Hematopoietic multipotent progenitor cell treated with erythropoietin and hydrocortisone succinate and interleukin-3 and kit ligand, for 6 days (in vitro differentiated cells): ENCODE results near the gene TEAD2.
"Not testable (repeated sequence)": the region's sequence is repeated elsewhere in the genome, so short reads cannot be mapped to it uniquely, and the experiment has no call there.

Experiments used
- DNase-seq: peaks from one replicate; pipeline ENCODE4 v3.0.0-alpha.2; 2015

TEAD2 gene

DNA sequence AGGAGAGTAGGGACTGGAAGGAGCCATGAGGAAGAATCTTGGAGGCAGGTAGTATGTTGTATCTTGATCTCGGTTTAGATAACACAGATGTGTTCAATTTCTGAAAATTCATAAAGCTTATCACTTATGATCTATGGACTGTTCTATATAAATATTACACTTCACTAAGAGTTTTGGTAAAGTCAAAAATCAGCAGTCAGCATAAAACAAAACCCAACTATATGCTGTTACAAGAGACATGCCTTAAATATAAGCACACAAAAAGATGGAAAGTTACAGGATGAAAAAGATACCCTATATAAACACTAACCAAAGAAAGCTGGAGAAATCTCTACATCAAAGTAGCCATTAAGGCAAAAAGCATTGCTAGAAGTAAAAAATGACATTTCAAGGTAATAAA is 21.4 kb upstream of the TEAD2 start:
- DNase-seq, result no peak

DNA sequence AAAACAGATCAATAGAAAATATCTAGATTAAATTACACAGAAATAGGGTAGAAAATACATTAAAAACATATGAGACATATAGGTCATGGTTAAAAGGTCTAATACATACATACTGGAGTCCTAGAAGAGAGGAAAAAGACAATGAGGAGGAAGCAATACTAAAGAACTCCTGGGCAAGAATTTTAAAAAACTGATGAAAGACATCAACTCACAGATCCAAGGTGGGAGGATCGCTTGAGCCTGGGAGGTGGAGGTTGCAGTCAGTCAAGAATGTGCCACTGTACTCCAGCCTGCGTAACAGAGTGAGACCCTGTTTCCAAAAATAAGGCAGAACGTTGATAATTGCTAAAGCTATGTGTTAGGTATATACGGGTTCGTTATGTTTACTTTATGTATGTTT is 20.4 kb upstream of the TEAD2 start:
- no peak for DNase-seq

DNA sequence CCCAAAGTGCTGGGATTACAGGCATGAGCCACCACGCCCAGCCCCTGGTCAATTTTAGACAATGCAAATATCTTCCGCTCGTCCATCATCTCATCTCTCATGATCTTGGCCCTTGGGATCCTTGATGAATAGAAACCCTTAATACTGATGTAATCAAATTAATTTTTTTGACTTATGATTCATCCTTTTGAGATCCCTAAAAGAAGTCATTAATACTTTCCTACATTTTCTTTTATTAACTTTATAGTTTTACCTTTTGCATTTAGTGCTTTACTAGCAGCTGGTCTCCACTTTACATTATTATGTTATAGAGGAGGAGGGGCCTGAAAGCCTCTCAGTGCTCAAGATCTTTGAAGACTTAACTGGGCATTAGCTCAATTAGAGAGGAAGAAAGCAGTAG is 18.2 kb upstream of the TEAD2 start:
- no peak for DNase-seq

DNA sequence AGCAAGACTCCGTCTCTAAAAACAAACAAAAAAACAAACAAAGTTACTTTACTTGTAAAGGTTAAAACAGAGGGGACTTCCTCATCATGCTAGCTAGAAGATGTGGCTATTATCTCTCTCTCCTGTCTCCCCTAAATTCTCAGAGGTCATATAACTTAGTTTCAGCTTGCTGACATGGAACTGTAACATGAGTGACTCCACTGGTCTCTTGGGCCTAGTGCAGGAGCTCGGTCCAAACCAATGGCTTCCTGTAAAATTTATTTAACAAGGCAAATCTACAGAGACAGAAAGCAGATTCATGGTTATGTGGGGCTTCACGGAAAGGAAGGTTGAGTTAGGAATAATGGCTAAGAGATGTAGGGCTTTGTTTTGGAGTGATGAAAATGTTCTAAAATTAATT is 16.3 kb upstream of the TEAD2 start:
- no peak for DNase-seq

DNA sequence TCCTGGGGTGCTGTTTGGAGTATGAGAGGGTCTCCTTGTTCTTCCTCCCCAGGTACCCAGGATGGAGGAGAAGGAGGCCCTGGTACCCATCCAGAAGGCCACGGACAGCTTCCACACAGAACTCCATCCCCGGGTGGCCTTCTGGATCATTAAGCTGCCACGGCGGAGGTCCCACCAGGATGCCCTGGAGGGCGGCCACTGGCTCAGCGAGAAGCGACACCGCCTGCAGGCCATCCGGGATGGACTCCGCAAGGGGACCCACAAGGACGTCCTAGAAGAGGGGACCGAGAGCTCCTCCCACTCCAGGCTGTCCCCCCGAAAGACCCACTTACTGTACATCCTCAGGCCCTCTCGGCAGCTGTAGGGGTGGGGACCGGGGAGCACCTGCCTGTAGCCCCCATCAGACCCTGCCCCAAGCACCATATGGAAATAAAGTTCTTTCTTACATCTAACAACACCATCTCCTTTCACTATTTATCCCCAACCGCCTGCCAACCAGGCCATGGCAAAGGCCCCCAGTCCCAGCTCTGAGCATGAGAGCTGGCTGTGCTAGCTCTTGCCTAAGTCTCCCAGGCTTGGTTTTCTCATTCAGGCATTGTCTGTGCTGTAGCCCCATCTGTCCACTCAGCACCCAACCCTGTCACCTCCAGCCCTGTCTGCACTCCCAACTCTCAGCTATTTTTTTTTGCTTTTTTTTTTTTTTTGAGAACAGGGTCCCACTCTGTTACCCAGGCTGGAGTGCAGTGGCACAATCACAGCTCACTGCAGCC is 12.6 kb upstream of the TEAD2 start:
- no peak for DNase-seq

DNA sequence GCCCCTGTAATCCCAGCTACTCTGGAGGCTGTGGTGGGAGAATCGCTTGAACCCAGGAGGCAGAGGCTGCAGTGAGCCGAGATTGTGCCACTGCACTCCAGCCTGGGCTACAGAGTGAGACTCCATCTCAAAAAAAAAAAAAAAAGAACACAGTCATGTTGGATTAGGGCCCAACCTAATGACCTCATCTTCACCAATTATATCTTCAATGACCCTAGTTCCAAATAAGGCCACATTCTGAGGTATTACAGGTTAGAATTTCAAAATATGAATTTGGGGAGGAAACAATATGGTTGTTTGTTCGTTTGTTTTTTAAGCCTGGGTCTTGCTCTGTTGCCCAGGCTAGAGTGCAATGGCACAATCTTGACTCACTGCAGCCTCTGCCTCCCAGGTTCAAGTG is 11.0 kb upstream of the TEAD2 start:
- not testable (repeated sequence) for DNase-seq

DNA sequence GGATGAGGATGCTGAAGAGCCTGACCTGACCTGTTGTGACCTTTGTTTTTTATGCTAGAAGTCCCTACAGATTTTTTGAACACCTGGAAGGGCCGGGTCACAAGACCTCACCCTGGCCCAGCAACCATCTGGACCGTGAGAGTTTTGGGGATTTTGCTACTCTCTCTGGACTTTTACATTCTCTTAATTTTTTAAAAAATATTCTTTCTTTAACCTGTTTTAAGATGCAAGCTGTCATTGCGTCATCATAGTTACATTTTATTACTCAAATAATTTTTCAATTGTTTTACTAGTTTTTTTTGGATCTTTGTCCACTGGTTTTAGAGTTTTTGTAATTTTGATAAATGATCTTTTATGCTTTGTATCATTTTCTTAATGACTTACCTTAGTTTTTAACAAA is 9.0 kb upstream of the TEAD2 start:
- no peak for DNase-seq

DNA sequence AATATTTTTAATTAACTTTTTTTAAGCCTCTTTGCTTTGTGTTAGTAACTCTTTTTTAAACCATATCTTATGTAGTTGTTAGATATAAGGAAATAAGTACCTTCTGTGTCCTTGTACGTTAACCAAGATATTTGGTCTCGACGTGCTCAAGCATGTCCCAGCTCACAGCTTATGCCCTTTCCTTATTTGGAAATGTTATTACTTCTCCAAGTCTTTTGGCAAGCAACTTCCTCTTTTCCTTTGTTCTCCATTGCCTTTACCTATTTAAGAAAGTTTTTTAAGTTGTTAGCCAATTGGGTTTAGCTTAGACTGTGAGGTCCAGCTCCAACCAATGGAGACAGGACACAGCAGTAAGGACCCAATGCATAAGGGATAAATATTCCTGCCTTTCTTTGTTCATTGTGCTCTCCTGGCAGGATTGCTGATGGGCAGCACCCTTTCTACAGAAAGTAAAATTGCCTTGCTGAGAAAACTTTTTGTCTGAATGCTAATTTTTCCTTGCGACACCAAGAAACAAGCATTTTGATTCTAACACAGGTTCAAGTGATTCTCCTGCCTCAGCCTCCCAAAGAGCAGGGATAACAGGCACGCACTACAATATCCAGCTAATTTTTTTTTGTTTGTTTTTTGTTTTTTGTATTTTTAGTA is 6.6 kb upstream of the TEAD2 start:
- no peak for DNase-seq

DNA sequence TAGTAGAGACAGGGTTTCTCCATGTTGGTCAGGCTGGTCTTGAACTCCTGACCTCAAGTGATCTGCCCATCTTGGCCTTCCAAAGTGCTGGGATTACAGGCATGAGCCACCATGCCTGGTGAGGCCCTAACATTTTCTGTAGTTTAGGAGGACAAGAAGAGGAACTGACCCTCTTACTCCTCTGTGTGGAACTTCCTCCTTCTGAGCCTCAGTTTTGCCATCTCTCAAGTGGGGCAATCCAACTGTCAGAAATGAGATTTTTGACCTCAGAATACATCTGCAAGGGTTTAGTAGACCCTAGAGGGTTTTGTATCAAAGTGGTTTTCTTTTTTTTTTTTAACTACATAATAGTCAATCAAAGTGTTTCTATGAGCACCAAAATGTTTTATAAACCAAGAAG is 3.9 kb upstream of the TEAD2 start:
- no peak for DNase-seq

DNA sequence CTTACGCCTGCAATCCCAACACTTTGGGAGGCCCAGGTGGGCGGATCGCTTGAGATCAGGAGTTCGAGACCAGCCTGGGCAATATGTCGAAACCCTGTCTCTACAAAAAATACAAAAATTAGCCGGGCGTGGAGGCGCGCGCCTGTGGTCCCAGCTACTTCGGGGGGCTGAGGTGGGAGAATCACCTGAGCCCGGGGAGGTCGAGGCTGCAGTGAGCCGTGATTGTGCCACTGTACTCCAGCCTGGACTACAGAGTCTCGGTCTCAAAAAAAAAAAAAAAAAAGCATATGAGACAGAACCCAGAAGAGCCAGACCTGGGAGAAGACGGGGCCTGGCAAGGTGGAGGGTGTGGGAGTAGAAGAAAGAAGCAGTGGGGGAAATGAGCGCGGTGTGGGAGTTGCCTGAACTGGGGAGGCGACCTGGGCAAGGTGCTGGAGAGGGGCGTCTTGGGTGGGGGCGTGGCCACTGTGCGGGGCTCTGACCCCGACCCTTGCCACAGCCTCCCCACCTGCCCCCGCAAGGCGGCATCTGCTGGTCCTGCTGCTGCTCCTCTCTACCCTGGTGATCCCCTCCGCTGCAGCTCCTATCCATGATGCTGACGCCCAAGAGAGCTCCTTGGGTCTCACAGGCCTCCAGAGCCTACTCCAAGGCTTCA is 2.0 kb upstream of the TEAD2 start:
- DNase-seq, result no peak

DNA sequence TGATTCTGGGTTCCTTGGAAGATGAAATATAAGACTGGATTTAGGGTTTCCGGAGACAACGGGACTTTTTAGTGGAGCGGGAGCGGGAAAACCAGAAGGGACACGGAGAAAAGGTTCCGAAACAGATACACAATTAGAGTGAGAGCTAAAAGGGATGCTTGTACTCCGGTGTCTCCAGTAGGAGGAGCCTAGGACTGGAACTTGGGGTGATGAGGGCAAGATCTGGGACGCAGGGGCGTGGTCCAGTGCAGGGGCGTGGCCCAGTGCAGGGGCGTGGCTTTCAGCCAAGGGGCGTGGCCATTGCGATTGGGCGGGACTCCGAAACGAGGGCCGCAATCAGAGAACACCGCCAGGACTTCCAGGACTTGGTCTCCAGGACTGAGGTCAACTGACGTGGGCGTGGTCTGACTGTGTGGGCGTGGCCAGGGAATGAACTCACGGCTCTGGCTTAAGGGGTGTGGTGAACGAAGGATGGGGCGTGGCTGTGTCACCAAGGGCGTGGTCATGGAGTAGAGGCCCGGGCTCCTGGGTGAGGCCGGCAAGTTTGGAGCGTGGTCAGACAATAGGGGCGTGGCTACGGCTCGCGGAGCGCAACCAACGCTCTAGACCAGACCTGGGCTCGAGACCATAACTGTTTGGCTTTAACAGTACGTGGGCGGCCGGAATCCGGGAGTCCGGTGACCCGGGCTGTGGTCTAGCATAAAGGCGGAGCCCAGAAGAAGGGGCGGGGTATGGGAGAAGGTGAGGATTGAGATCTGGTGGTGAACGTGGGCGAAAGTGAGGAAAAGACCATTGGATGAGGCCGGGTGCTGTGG is 1.3 kb upstream of the TEAD2 start, which contains the start of gene DKKL1:
DKKL1 (plus strand) TSS at position 610 of the 815 bp plus-strand sequence; CDS start at position 732, 122 bp downstream.
- DNase-seq, result peak; percentile 97

DNA sequence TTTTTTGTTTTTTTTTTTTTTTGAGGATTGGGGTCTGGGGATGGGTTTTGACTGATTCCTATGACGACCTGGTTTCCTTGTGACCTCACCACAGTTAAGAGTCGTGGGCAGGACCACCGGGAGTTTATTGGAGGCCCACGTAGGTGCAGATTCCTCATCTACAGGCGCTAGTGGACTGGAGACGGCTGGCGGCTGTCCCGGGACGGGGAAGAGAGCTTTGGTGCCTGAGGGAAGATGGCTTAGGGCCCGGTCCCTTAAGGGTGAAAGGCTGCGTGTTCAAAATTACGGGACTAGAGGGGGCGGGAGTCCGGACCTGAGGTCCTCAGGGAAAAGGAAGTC is 682 bp upstream of the TEAD2 start:
- DNase-seq, result no peak

DNA sequence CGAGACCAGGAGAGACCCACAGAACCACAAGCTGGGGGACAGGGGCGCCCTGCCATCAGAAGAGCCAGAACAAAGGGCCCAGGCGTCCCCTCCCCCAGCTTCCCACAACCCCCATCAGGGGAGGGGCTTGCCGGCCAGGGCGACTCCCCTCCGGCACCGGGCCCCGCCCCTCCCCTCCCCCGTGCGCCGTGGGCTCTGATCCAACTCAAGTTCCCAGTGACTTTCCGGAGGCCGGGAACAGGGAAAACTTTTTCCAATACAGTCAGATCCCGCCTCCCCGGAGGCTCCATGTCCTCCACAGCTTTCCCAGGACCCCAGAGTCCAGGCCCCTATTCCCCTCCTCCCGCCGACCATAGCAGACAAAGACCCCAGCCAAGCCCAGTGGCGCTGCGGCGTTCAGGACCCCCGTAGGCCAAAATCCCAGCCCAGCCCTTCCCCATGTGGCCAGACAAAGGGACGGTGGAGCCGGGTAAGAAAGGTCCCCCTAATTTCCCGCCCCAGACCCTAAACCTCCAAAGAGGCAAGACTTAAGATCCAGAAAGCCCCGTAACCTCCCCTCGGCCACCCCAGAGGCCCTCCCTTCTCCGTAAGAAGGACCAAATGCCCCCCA is 673 bp downstream of the TEAD2 start:
- no peak for DNase-seq

DNA sequence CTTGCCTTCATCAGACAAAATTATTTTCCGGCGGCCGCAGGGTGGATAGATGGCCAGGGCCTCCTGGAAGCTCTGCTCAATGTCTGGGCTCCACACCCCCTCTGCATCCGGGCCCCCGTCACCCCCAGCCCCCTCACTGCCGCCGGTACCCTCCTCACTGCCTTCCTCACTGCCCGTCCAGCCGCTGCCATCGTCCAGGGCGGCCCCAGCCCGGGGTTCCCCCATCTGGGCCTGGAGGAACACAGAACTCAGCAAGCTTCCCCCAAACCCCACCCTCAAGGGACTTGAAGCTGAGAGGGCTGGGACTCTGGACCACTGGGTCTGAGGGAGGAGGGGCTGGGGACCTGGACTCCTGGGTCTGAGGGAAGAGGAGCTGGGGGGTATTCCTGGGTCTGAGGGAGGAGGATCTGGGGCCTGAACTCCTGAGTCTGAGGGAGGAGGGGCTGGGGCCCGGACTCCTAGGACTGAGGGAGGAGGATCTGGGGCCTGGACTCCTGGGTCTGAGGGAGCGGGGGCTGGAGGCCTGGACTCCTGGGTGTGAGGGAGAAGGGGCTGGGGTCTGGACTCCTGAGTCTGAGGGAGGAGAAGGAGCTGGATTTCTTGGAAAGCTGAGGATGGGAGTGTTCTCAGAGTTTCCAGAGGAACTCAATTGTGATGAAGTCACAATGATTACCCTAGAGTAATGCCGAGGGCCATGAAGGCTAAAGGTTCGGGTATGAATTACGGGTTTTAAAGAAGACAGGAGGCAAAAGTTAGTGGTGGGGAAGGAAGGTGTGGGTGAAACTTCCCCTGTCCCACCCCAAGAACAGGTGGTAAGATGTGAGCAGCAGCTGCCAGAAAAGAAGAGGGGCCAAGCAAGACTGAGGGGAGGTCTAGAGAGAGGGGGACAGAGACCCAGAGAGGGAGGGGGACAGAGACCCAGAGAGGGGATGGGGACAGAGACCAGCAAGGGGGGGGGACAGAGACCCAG is 2.1 kb downstream of the TEAD2 start:
- no peak for DNase-seq

DNA sequence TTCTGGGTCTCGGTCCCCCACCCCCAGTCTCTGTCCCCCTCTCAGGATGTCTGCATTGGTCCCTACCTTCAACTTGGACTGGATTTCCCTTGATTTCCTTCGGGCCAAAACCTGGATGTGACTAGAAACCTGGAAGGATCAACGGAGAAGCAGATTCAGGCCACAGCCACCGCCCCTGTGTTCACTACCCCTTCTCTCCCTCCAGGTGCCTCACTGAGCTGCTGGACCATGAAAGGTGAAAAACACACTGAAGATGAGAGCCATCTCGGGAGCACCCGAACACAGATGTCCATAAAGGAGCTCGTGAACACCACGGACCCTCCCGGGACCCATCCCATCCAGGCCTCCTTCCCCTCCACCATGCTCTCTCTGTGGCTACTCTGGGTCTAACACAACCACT is 5.0 kb downstream of the TEAD2 start:
- no peak for DNase-seq

DNA sequence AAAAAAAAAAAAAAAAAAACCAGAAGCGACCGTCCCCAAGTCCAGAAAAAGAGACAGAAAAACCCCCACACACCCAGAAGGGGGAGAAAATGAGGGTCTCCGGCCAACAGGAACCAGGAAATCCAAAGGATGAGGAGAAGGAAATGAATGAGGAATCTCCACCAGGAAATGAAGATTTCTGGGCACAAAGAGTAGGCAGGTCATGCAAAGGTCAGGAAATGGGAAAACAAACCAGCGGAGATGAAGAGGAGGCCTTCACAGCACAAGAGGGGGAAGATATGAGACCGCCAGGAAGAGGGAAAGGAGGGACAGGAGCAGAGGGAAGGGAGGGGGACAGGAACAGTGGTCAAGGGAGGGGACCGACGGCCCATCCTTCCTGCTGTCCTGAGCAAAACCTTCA is 5.8 kb downstream of the TEAD2 start:
- DNase-seq, result no peak

DNA sequence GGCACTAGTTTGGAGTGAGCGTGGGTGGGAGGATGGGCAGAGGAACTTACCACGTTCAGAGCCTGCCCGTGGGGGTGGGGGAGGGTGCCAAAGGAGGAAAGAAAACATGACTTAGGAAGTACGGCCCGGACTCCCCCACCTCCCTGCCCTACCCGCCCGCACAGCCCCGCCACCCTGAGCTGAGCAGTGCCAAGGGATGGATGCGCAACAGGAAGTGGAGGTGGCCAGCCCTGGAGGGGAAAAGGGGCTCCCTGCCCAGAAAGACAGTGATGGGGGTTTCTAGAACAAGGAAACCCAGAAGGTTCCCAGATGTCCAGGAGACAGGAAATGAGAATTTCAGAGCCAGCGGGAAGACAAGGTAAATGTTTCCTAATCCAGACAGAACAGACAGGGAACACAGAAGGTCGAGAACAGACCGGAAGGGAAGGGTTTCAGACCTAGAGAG is 6.3 kb downstream of the TEAD2 start:
- no peak for DNase-seq

DNA sequence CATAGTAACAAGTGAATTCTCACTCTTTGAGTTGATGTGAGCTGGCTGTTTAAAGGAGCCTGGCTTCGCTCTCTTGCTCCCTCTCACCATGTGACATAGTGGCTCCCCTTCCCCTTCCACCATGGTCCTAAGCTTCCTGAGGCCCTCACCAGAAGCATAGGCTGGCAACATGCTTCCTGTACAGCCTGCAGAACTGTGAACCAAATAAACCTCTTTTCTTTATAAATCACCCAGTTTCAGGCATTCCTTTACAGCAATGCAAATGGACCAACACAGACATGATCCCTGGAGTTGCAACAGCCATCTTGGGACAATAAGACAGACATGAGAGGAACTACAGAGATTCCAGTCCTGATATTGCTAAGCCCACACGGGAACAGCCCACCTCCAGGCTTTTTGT is 12.6 kb downstream of the TEAD2 start:
- DNase-seq, result no peak

DNA sequence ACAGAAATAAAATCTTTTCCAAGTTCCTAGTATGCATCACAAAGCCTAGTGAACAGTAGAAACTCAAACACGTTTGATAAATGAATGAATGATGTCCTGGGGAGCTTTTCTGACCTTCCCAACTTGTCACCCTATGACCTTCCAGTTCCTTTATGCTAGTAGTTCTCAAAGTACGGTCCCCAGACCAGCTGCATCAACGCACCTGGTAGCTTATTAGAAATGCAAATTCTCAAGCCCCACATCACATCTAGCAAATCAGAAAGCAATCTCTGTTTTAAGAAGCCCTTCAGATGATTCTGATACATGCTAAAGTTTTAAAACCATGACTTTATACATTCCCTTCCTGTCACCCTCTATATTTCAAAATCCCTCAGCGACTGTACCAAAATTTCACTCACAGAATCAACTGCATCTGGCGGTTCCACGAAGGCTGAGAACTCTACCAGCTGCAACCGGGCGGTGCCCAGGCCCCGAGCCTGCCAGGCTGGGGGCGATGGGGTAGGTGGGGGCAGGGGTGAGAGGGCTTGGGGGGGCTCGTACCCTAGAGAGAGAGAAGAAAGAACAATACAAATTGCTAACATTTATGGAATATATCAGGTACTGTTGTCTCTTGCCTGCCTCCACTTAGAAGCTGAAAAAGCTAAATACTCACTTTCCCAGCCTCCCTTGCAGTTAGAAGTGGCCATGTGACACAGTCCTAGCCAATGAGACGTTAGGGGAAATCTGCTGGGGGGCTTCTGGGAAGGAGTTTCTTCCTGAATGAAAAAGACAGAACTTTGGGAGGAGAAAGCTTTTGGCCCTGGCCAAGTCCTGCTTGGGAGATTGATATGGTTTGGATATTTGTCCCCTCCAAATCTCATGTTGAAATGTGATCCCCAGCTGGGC is 13.7 kb downstream of the TEAD2 start:
- DNase-seq, result no peak

DNA sequence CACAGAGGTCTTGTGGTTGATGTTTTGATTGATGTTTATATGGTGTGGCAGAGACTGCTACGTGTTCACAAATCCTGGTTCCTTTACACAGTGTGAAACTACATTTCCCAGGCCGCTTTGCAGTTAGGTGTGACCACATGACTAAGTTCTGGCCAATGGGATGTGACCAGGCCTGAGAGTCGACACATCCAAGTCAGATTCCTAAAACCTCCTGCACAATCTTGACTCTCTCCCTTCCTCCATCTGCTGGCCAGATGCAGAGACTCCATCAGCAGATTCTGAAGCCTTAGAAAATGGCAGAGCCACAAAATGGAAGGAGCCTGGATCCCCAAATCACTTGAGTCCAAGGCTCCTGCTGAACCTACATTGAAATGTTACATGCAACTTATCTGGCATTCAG is 14.4 kb downstream of the TEAD2 start:
- peak; percentile 58 for DNase-seq

DNA sequence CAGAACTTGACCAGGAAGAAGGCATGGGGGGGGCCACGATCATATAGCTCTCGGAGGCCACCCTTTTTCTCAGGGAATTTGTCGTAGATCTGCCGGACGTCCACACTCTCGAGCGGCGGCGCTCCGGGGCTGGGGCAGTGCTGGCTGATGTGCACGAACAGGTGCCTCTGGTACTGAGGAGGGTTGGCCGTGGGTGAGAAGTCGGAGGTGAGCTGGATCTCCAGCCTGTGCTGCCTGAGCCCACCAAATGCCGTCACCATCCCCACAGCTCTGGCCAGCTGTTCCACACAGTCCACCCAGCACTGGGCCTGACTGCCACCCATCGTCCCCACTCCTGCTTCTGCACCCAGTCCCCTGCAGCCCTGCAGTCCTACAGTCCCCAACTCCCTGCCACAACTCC is 15.0 kb downstream of the TEAD2 start:
- no peak for DNase-seq
